OCI-LY7 (cell line): ENCODE data around the gene ODC1.

Source experiments
- CTCF ChIP-seq: fragments of 200-600 bp; sonication (generic); conservative IDR thresholded peaks from 2 replicates; pipeline ENCODE4 v1.5.1; 2014; ENCODE audit warnings: mild to moderate bottlenecking, antibody characterized with exemption, low read length, moderate library complexity, mixed read lengths
- EZH2phosphoT487 ChIP-seq: fragments of 200-600 bp; sonication (generic); IDR thresholded peaks from 2 replicates; pipeline ENCODE4 v1.6.1; 2018; ENCODE audit warnings: low read depth, borderline replicate concordance, mild to moderate bottlenecking, mixed run types, antibody characterized with exemption, low read length, moderate library complexity, mixed read lengths

DNA sequence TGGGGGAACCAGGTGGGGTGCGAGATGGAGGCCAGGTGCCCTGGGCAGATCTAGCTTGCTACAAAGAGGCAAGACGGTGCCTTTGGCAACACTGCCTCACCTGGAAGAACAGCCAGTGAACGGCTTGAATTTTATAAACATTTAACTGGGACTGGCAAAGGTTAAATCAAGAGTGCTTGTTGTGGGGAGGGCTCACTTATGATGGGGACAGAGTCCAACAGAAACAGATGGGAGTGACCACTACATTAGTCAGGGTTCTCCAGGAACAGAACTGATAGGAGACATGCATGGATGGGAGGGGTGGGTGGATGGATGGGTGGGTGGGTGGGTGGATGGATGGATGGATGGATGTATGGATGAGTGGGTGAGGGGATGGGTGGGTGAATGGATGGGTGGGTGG, 19.2 kb downstream of the ODC1 start:
- TF ChIP-seq CTCF (no peak), EZH2phosphoT487 (no peak)
